ENCODE measurements around the gene PDGFA. TPM values are rescaled to one million over a fixed set of nuclear protein-coding genes. Genes with fewer than 3 reads are reported as not detected.

PDGFA gene
- total RNA-seq, 1 donor from 2014 or later, result 7.6 TPM

- Mint-ChIP-seq H3K36me3 (ENCODE audit: unreplicated experiment) (peaks cover 8% of the 10 kb centered on the region), H3K27me3 (ENCODE audit: unreplicated experiment) (peaks cover 15% of the 10 kb centered on the region), H3K4me3 (ENCODE audit: unreplicated experiment) (no peak overlapping the region), H3K27ac (ENCODE audit: unreplicated experiment) (no peak overlapping the region), H3K9me3 (ENCODE audit: unreplicated experiment) (peaks cover 14% of the 10 kb centered on the region), H3K4me1 (ENCODE audit: low read depth, unreplicated experiment) (peaks cover 2% of the 10 kb centered on the region)
- DNase-seq, result no peak
- no peak for TF ChIP-seq CTCF (IDR thresholded peaks at IDR 0.05; ENCODE audit: partially characterized antibody, unreplicated experiment)
Measured at GRCh38 chr7:471866-472639, 47.6 kb downstream of the PDGFA start.

- Mint-ChIP-seq H3K27ac (ENCODE audit: unreplicated experiment) (no peak overlapping the region), H3K4me3 (ENCODE audit: unreplicated experiment) (no peak overlapping the region), H3K4me1 (ENCODE audit: low read depth, unreplicated experiment) (peaks cover 2% of the 10 kb centered on the region), H3K27me3 (ENCODE audit: unreplicated experiment) (peaks cover 13% of the 10 kb centered on the region), H3K36me3 (ENCODE audit: unreplicated experiment) (peaks cover 8% of the 10 kb centered on the region), H3K9me3 (ENCODE audit: unreplicated experiment) (peaks cover 12% of the 10 kb centered on the region)
- no peak for TF ChIP-seq CTCF (IDR thresholded peaks at IDR 0.05; ENCODE audit: partially characterized antibody, unreplicated experiment)
- DNase-seq, result no peak
Measured at GRCh38 chr7:471191-471865, 48.3 kb downstream of the PDGFA start.

- peaks cover 2% of the 10 kb centered on the region for H3K4me1 Mint-ChIP-seq (ENCODE audit: low read depth, unreplicated experiment)
Measured at GRCh38 chr7:469563-469961, 50.1 kb downstream of the PDGFA start.

GRCh38 chr7:468681-469562, 50.7 kb downstream of the PDGFA start:
- Mint-ChIP-seq H3K4me1 (ENCODE audit: low read depth, unreplicated experiment) (peaks cover 2% of the 10 kb centered on the region), H3K27me3 (ENCODE audit: unreplicated experiment) (peaks cover 13% of the 10 kb centered on the region), H3K9me3 (ENCODE audit: unreplicated experiment) (peaks cover 18% of the 10 kb centered on the region), H3K36me3 (ENCODE audit: unreplicated experiment) (peaks cover 11% of the 10 kb centered on the region), H3K4me3 (ENCODE audit: unreplicated experiment) (no peak overlapping the region), H3K27ac (ENCODE audit: unreplicated experiment) (no peak overlapping the region)
- no peak for TF ChIP-seq CTCF (IDR thresholded peaks at IDR 0.05; ENCODE audit: partially characterized antibody, unreplicated experiment)
- DNase-seq, result no peak

More at GRCh38 chr7:469563-469961, 50.1 kb downstream of the PDGFA start:
- H3K27ac Mint-ChIP-seq (ENCODE audit: unreplicated experiment), result no peak overlapping the region
- peaks cover 13% of the 10 kb centered on the region for H3K27me3 Mint-ChIP-seq (ENCODE audit: unreplicated experiment)
- no peak for DNase-seq
- TF ChIP-seq CTCF (IDR thresholded peaks at IDR 0.05; ENCODE audit: partially characterized antibody, unreplicated experiment), result no peak
- peaks cover 18% of the 10 kb centered on the region for H3K9me3 Mint-ChIP-seq (ENCODE audit: unreplicated experiment)
- peaks cover 11% of the 10 kb centered on the region for H3K36me3 Mint-ChIP-seq (ENCODE audit: unreplicated experiment)
- no peak overlapping the region for H3K4me3 Mint-ChIP-seq (ENCODE audit: unreplicated experiment)

Data from glutamatergic neuron (in vitro differentiated cells).